Smooth muscle cell (in vitro differentiated cells): Measurements from ENCODE around the gene NRG4. TPM values are rescaled to one million over a fixed set of nuclear protein-coding genes. Genes with fewer than 3 reads are reported as not detected.

Experiments
- DNase-seq: peaks from one replicate; lab custom pipeline; 2025; ENCODE audit not compliant: unreplicated experiment; lab: John Stamatoyannopoulos, UW
- H2AFZ ChIP-seq: fragments of 200-600 bp; sonication (generic); 2 replicates; pipeline ENCODE4 v1.6.0; 2016; ENCODE audit warnings: antibody characterized with exemption, low read depth, mild to moderate bottlenecking
- H3F3A ChIP-seq: fragments of 200-600 bp; sonication (generic); 2 replicates; pipeline ENCODE4 v1.6.0; 2017; ENCODE audit warnings: antibody characterized with exemption, low read depth
- H3K27ac ChIP-seq: fragments of 200-600 bp; sonication (generic); 2 replicates; pipeline ENCODE4 v1.5.1; 2016; ENCODE audit warnings: low read depth, mild to moderate bottlenecking
- H3K27me3 ChIP-seq: fragments of 200-600 bp; sonication (generic); 2 replicates; pipeline ENCODE4 v1.6.1; 2016; ENCODE audit warnings: low read depth, mild to moderate bottlenecking
- H3K36me3 ChIP-seq: fragments of 200-600 bp; sonication (generic); 2 replicates; pipeline ENCODE4 v1.5.1; 2016; ENCODE audit warnings: low read depth
- H3K4me1 ChIP-seq: fragments of 200-600 bp; sonication (generic); 2 replicates; pipeline ENCODE4 v1.5.1; 2016; ENCODE audit warnings: low read depth
- H3K4me2 ChIP-seq: fragments of 200-600 bp; sonication (generic); 2 replicates; pipeline ENCODE4 v1.6.0; 2016; ENCODE audit warnings: mild to moderate bottlenecking
- H3K4me3 ChIP-seq: fragments of 200-600 bp; sonication (generic); 2 replicates; pipeline ENCODE4 v1.5.1; 2016; ENCODE audit warnings: mild to moderate bottlenecking
- H3K79me2 ChIP-seq: fragments of 200-600 bp; sonication (generic); 2 replicates; pipeline ENCODE4 v1.6.0; 2016; ENCODE audit warnings: low read depth, mild to moderate bottlenecking
- H3K9ac ChIP-seq: fragments of 200-600 bp; sonication (generic); 2 replicates; pipeline ENCODE4 v1.6.0; 2016; ENCODE audit warnings: low read depth
- H3K9me3 ChIP-seq: fragments of 200-600 bp; sonication (generic); replicated peaks from 2 replicates; pipeline ENCODE4 v1.5.1; 2016; ENCODE audit warnings: low read depth
- H4K20me1 ChIP-seq: fragments of 200-600 bp; sonication (generic); 2 replicates; pipeline ENCODE4 v1.6.0; 2016; ENCODE audit warnings: low read depth
- CTCF ChIP-seq: fragments of 200-600 bp; sonication (generic); IDR thresholded peaks from 2 replicates; pipeline ENCODE4 v1.5.1; 2017; ENCODE audit warnings: borderline replicate concordance, mild to moderate bottlenecking, antibody characterized with exemption; ENCODE audit not compliant: insufficient read depth, poor library complexity, severe bottlenecking
- WGBS: methylation state at CpG from one replicate; pipeline ENCODE4 v1.1.7; 2016; ENCODE audit warnings: low lambda C conversion rate; 5-methylcytosine and 5-hydroxymethylcytosine counted together
- polyA plus RNA-seq: library from polyadenylated mRNA; unstranded; fragments of >200 nt; fragmentation: Nextera tagmentation; extraction: Ambion mirVana; gene quantifications from 2 replicates; pipeline ENCODE4 v1.2.1, GENCODE V29; 2016
- total RNA-seq: library from RNA; depleted of rRNA; stranded (reverse); fragments of >200 nt; gene quantifications from 2 replicates; pipeline ENCODE4 v1.2.3, GENCODE V29; 2014

The NRG4 gene
- total and polyA plus RNA-seq, 2 experiments from 2014 or later, result 0.30 TPM; not detected in 1

DNA sequence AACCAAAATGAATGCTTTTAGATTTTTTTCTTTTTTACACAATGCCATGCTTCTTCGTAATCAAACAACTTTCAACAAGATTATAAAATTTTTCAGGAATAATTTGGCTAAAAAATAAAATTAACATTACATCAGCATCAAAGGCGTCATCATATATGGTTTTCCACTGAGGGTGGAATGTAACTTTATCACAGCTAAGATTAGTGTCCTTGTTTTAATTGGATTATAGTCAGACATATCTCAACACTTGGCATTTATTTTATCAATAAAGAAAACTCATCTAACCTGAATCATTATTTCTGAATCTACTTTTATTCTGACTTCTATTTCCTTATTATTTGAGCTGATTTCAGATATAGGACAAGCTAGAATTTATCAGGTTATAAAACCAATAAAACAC lies 1.6 kb downstream of the NRG4 start:
- H3K4me2 ChIP-seq, result no peak overlapping the region
- no peak overlapping the region for H3K4me3 ChIP-seq
- no peak for TF ChIP-seq CTCF

DNA sequence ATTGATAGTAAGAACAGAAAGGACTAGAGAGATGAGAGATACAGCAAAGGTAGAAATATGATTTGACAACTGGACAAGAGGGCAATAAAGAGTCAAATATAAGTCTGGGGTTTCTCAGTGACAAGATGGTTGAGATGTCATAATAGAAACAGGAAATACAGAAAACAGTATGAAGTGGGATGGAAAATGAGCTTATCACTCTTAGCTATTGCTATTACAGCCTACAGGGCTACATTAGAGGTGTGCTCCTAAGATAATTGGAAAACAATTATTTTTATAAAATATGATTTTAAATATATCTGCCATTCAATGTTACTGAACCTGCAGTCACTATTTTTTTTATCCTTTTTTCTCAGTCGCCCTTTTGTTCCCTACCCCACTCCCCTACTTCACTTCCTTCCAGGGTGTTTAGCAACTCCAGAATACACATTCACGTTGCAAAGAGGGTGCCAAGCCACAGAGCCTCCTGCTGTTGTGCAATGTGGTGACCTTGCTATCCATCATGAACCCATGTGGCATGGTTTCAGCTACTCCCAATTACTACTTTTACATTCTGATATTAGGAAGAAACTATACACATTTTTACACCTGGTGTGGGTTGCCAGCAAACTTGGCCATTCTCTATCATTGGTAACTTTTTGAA lies 6.0 kb downstream of the NRG4 start:
- Histone ChIP-seq H3K79me2 (no peaks in the 10 kb centered on the region), H3K9me3 (no peaks in the 10 kb centered on the region), H3K4me2 (no peak overlapping the region), H3K27ac (no peak overlapping the region), H3F3A (no peaks in the 10 kb centered on the region), H2AFZ (no peak overlapping the region), H4K20me1 (no peaks in the 10 kb centered on the region), H3K4me1 (no peaks in the 10 kb centered on the region), H3K36me3 (no peaks in the 10 kb centered on the region), H3K9ac (no peak overlapping the region), H3K4me3 (no peak overlapping the region), H3K27me3 (peaks cover 13% of the 10 kb centered on the region)
- no peak for TF ChIP-seq CTCF
- 50% methylated on average over 2 of the region's 2 CpGs for WGBS
- no peak for DNase-seq

More for the DNA sequence above, 1.6 kb downstream of the NRG4 start:
- H3K79me2 ChIP-seq, result no peaks in the 10 kb centered on the region
- H3K27ac ChIP-seq, result no peak overlapping the region
- peaks cover 3% of the 10 kb centered on the region for H3F3A ChIP-seq
- H3K36me3 ChIP-seq, result no peaks in the 10 kb centered on the region
- peaks cover 7% of the 10 kb centered on the region for H3K27me3 ChIP-seq
- DNase-seq, result no peak
- no peaks in the 10 kb centered on the region for H3K4me1 ChIP-seq
- no peaks in the 10 kb centered on the region for H4K20me1 ChIP-seq
- 87% methylated on average over 2 of the region's 2 CpGs for WGBS
- no peak overlapping the region for H2AFZ ChIP-seq
- H3K9me3 ChIP-seq, result no peaks in the 10 kb centered on the region
- no peak overlapping the region for H3K9ac ChIP-seq

GRCh38 chr15:76003364-76003763 lies 8.9 kb downstream of the NRG4 start:
- H4K20me1 ChIP-seq, result no peaks in the 10 kb centered on the region
- no peaks in the 10 kb centered on the region for H3K4me1 ChIP-seq
- no peak for TF ChIP-seq CTCF
- H3K79me2 ChIP-seq, result no peaks in the 10 kb centered on the region
- no peak overlapping the region for H3K4me3 ChIP-seq
- no peak overlapping the region for H3K27ac ChIP-seq
- no peak overlapping the region for H3K9ac ChIP-seq
- no peaks in the 10 kb centered on the region for H3F3A ChIP-seq
- no peaks in the 10 kb centered on the region for H3K9me3 ChIP-seq
- H3K27me3 ChIP-seq, result peaks cover 9% of the 10 kb centered on the region
- no peak overlapping the region for H2AFZ ChIP-seq
- no peak overlapping the region for H3K4me2 ChIP-seq
- no peaks in the 10 kb centered on the region for H3K36me3 ChIP-seq
- no peak for DNase-seq

- no peak overlapping the region for H3K27ac ChIP-seq
- no peaks in the 10 kb centered on the region for H3K4me1 ChIP-seq
- TF ChIP-seq CTCF, result no peak
- DNase-seq, result no peak
- no peaks in the 10 kb centered on the region for H3K27me3 ChIP-seq
- no peaks in the 10 kb centered on the region for H4K20me1 ChIP-seq
- WGBS, result 86% methylated on average over 1 of the region's 1 CpG
- no peak overlapping the region for H3K4me2 ChIP-seq
- no peaks in the 10 kb centered on the region for H3K36me3 ChIP-seq
- no peak overlapping the region for H2AFZ ChIP-seq
- H3K9me3 ChIP-seq, result no peaks in the 10 kb centered on the region
- no peak overlapping the region for H3K9ac ChIP-seq
- H3K79me2 ChIP-seq, result no peaks in the 10 kb centered on the region
- no peaks in the 10 kb centered on the region for H3F3A ChIP-seq
- no peak overlapping the region for H3K4me3 ChIP-seq
Measured at GRCh38 chr15:75995611-75996010, 16.6 kb downstream of the NRG4 start.
